Kidney (tissue), 14 donors: ENCODE results near the gene ABCB8. TPM values are rescaled to one million over a fixed set of nuclear protein-coding genes. Genes with fewer than 3 reads are reported as not detected.

Experiments used
- DNase-seq, 5 donors: peaks; one replicate each; pipeline ENCODE4 v3.0.0-alpha.2; 2013 to 2020
- FAIRE-seq: peaks from 2 replicates; lab custom pipeline; 2012; peaks lifted over from hg19 to GRCh38; lab: Jason Lieb, UNC
- H3K27ac ChIP-seq, 2 donors: one replicate each; pipeline ENCODE4 v1.7.0; 2013; ENCODE audit warnings: low read depth in 2 of 2, low read length in 2 of 2, inconsistent platforms in 1 of 2
- H3K27me3 ChIP-seq: one replicate; pipeline ENCODE4 v1.7.1; 2013; ENCODE audit warnings: low read length, inconsistent platforms; ENCODE audit not compliant: control insufficient read depth, insufficient read depth
- H3K36me3 ChIP-seq, 3 donors: one replicate each; pipeline versions ENCODE4 v1.7.0 to v1.7.1; 2013; ENCODE audit warnings: low read length in 3 of 3, control low read depth in 1 of 3, inconsistent platforms in 1 of 3; ENCODE audit not compliant: insufficient read depth in 3 of 3, control insufficient read depth in 2 of 3
- H3K4me1 ChIP-seq, 3 donors: one replicate each; pipeline versions ENCODE4 v1.7.0 to v1.7.1; 2013; ENCODE audit warnings: low read length in 3 of 3, inconsistent platforms in 1 of 3, low read depth in 1 of 3; ENCODE audit not compliant: control insufficient read depth in 2 of 3, insufficient read depth in 2 of 3
- H3K4me3 ChIP-seq, 3 donors: one replicate each; pipeline versions ENCODE4 v1.7.0 to v1.8.1; 2013; ENCODE audit warnings: low read length in 3 of 3, control low read depth in 1 of 3, inconsistent platforms in 1 of 3
- H3K9ac ChIP-seq, 3 donors: one replicate each; pipeline versions ENCODE4 v1.7.0 to v1.7.1; 2013; ENCODE audit warnings: low read length in 3 of 3, control low read depth in 1 of 3, inconsistent platforms in 1 of 3
- H3K9me3 ChIP-seq, 3 donors: one replicate each; pipeline versions ENCODE4 v1.7.0 to v1.7.1; 2013; ENCODE audit warnings: low read length in 3 of 3, control low read depth in 1 of 3, inconsistent platforms in 1 of 3; ENCODE audit not compliant: control insufficient read depth in 2 of 3, insufficient read depth in 1 of 3
- intact Hi-C: fragments of 100-400 bp; cut with DNase I; formaldehyde crosslinking; loops from one replicate; pipeline ENCODE4 v1.11.1; 2022
- polyA plus RNA-seq: library from polyadenylated mRNA; stranded (reverse); fragments of 350-450 nt; fragmentation: Illumina TruSeq; extraction: RNeasy Lipid Tissue Mini Kit (QIAGEN cat#74804); gene quantifications from one replicate; pipeline ENCODE4 v1.2.3, GENCODE V29; 2014; ENCODE audit warnings: low read depth, low replicate concordance; ENCODE audit not compliant: insufficient read depth
- total RNA-seq: library from RNA; stranded (reverse); fragmentation: NEBNext Ultra II Directional; extraction: Animal tissue kit (Norgen Biotek cat#: 25700); gene quantifications from one replicate; pipeline ENCODE4 v1.2.1, GENCODE V29; 2021
- TF ChIP-seq, protein P1 (sequence below): IDR thresholded peaks from 3 replicates; pipeline ENCODE4 v1.5.1; 2012; ENCODE audit warnings: mild to moderate bottlenecking, moderate library complexity, borderline replicate concordance; ENCODE audit not compliant: insufficient read depth; ENCODE audit errors: extremely low read depth
- donor health status: control.
- donor health status: control.
- donor health status: control.
- donor health status: control.
- donor health status: control.
- donor health status: DM: yes; HTN: yes; CAD: no.
- donor health status: Normal renal cell carcinoma (clear cell type).

ABCB8 gene
- total and polyA plus RNA-seq, 2 donors from 2014 or later = 34.3 to 36.0 TPM

DNA sequence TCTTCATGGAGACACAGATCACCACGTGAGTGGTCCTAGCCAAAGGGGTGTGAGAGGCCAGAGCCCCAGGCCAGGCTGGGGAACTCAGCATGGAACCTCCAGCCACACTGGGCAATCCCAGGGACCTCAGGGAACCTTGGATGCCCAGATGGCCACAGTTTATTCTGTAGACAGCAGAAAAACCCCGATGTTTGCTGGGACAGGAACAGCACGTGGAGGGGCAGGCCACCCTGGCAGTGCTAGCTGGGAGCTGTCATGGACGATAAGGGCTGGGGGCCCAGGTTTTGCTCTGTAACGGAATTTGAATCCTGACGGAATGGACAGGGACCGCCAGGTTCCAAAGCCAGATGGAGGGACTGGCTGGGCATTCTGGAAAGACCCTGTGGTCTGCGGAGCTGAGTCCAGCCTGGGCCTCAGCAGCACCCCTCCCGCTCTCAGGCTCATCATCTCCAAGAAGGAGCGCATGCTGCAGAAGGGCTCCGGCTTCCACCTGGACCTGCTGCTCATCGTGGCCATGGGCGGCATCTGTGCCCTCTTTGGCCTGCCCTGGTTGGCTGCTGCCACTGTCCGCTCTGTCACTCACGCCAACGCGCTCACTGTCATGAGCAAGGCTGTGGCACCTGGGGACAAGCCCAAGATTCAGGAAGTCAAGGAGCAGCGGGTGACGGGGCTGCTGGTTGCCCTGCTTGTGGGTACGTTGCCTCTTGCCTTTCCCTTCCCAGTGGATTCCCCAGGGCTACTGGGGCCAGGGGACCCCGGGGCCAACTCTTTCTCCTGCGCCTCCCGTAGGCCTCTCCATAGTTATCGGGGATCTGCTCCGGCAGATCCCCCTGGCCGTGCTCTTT is 46.8 kb downstream of the ABCB8 start:
- H3K9ac ChIP-seq = no peak overlapping the region
- no peaks in the 10 kb centered on the region for H3K9me3 ChIP-seq
- H3K4me3 ChIP-seq = no peak overlapping the region
- H3K27ac ChIP-seq = no peak overlapping the region
- intact Hi-C loops = no loop called here
- peaks cover 2 to 29% (median 17%) of the 10 kb centered on the region in 3 donors for H3K36me3 ChIP-seq
- TF ChIP-seq, protein P1, sequence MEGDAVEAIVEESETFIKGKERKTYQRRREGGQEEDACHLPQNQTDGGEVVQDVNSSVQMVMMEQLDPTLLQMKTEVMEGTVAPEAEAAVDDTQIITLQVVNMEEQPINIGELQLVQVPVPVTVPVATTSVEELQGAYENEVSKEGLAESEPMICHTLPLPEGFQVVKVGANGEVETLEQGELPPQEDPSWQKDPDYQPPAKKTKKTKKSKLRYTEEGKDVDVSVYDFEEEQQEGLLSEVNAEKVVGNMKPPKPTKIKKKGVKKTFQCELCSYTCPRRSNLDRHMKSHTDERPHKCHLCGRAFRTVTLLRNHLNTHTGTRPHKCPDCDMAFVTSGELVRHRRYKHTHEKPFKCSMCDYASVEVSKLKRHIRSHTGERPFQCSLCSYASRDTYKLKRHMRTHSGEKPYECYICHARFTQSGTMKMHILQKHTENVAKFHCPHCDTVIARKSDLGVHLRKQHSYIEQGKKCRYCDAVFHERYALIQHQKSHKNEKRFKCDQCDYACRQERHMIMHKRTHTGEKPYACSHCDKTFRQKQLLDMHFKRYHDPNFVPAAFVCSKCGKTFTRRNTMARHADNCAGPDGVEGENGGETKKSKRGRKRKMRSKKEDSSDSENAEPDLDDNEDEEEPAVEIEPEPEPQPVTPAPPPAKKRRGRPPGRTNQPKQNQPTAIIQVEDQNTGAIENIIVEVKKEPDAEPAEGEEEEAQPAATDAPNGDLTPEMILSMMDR = no peak
- no peaks in the 10 kb centered on the region for H3K27me3 ChIP-seq
- no peak for FAIRE-seq
- peak in 1 of 5 donors; percentile 66 for DNase-seq
- peaks cover 0 to 20% (median 6%) of the 10 kb centered on the region in 3 donors for H3K4me1 ChIP-seq

DNA sequence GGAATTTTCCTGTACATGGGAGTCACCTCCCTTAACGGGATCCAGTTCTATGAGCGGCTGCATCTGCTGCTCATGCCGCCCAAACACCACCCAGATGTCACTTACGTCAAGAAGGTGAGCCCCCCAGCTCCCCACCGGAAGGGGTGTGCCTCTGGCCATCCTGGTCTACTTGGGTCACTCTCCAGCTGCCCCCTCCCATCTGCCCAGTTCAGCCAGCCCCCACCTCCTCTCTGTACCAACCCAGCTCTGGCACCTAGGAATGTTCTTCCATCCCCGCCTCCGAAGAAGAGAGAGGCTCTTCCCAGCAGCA is 47.4 kb downstream of the ABCB8 start:
- Histone ChIP-seq H3K36me3 (peaks cover 2 to 23% (median 13%) of the 10 kb centered on the region in 3 donors), H3K27ac (no peak overlapping the region), H3K9ac (no peak overlapping the region), H3K4me3 (no peak overlapping the region), H3K9me3 (no peaks in the 10 kb centered on the region), H3K4me1 (peaks cover 0 to 20% (median 6%) of the 10 kb centered on the region in 3 donors), H3K27me3 (no peaks in the 10 kb centered on the region)
- peak in 2 of 5 donors; percentile 47 to 54 for DNase-seq
- intact Hi-C loops = no loop called here
- TF ChIP-seq, protein P1 = no peak
- no peak for FAIRE-seq

DNA sequence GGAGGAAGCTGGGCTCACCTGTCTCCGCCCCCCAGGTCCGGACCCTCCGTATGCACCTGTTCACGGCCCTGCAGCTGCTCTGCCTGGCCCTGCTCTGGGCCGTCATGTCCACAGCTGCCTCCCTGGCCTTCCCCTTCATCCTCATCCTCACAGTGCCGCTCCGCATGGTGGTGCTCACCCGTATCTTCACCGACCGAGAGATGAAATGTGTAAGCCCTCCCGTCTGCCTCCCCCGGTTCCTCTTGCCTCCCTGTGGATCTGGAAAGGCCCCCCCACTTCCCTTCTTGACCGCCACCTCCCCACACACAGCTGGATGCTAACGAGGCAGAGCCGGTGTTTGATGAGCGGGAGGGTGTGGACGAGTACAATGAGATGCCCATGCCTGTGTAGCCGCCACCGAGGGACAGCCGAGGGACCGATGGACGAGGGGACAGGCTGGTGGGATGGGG is 47.8 kb downstream of the ABCB8 start:
- Histone ChIP-seq H3K9ac (no peak overlapping the region), H3K36me3 (peaks cover 2 to 21% (median 13%) of the 10 kb centered on the region in 3 donors), H3K4me1 (peaks cover 0 to 20% (median 6%) of the 10 kb centered on the region in 3 donors), H3K27me3 (no peaks in the 10 kb centered on the region), H3K9me3 (no peaks in the 10 kb centered on the region), H3K27ac (no peak overlapping the region), H3K4me3 (no peak overlapping the region)
- no peak for FAIRE-seq
- intact Hi-C loops = no loop called here
- peak in 2 of 5 donors; percentile 45 to 73 for DNase-seq
- TF ChIP-seq, protein P1 = no peak
